HT1080 (cell line): ENCODE measurements around the gene ANO4. TPM values are rescaled to one million over a fixed set of nuclear protein-coding genes. Genes with fewer than 3 reads are reported as not detected.

Experiments used
- total RNA-seq: library from RNA; depleted of rRNA; stranded (reverse); fragments of >200 nt; shearing (Covaris generic); gene quantifications from 2 replicates; pipeline ENCODE4 v1.2.3, GENCODE V29; 2014; rRNA removed

The ANO4 gene
- total RNA-seq, 1 experiment from 2014 or later: 0.26 TPM

Other genes starting within 250 kb of the ANO4 start
- not detected in 2 replicates for gene GAS2L3, start 221.1 kb upstream of the ANO4 start, total RNA-seq